HepG2 (cell line): ENCODE measurements around the gene KIF20A. TPM values are rescaled to one million over a fixed set of nuclear protein-coding genes. Genes with fewer than 3 reads are reported as not detected.

Experiments
- CHCHD3 ChIP-seq: sonication (generic); formaldehyde crosslinking; IDR thresholded peaks from 2 replicates; pipeline ENCODE4 v1.8.0; 2022; ENCODE audit warnings: mild to moderate bottlenecking, missing genetic modification reagents, moderate library complexity
- NRL ChIP-seq: sonication (generic); formaldehyde crosslinking; IDR thresholded peaks from 2 replicates; pipeline ENCODE4 v1.5.0; 2020; ENCODE audit warnings: missing genetic modification reagents, mild to moderate bottlenecking, moderate library complexity, borderline replicate concordance
- ZNF550 ChIP-seq: sonication (generic); formaldehyde crosslinking; IDR thresholded peaks from 2 replicates; pipeline ENCODE4 v1.4.0; 2020; ENCODE audit warnings: mild to moderate bottlenecking, missing genetic modification reagents, borderline replicate concordance
- ZNF678 ChIP-seq: sonication (generic); formaldehyde crosslinking; IDR thresholded peaks from 2 replicates; pipeline ENCODE4 v1.4.0; 2020; ENCODE audit warnings: mild to moderate bottlenecking, missing genetic modification reagents
- ZNF687 ChIP-seq: sonication (generic); formaldehyde crosslinking; IDR thresholded peaks from 2 replicates; pipeline ENCODE4 v1.5.1; 2020; ENCODE audit warnings: mild to moderate bottlenecking, missing genetic modification reagents, moderate library complexity
- ZNF746 ChIP-seq: sonication (generic); formaldehyde crosslinking; IDR thresholded peaks from 2 replicates; pipeline ENCODE4 v1.8.0; 2022; ENCODE audit warnings: mild to moderate bottlenecking, missing genetic modification reagents
- ZNF761 ChIP-seq: sonication (generic); formaldehyde crosslinking; conservative IDR thresholded peaks from 2 replicates; pipeline ENCODE4 v1.4.0; 2020; ENCODE audit warnings: mild to moderate bottlenecking, missing genetic modification reagents
- ZNF777 ChIP-seq: sonication (generic); formaldehyde crosslinking; IDR thresholded peaks from 2 replicates; pipeline ENCODE4 v1.4.0; 2020; ENCODE audit warnings: missing genetic modification reagents
- polyA plus RNA-seq, 8 experiments: library from polyadenylated mRNA; depleted of rRNA in 3 of 8; stranded (reverse) in 7 of 8; unstranded in 1 of 8; fragments of >200 nt; fragmentation: Illumina TruSeq in 4 of 8; extraction: Trizol in 4 of 8; gene quantifications; 2 replicates each; pipeline versions ENCODE4 v1.2.1 to v1.2.3, GENCODE V29; 2011 to 2016; ENCODE audit warnings: low read depth in 4 of 8, missing spikeins in 1 of 8, mixed read lengths in 1 of 8; ENCODE audit not compliant: insufficient read depth in 1 of 8
- total RNA-seq, 5 experiments: library from RNA; depleted of rRNA; stranded (reverse); fragments of >200 nt; fragmentation: Illumina TruSeq; extraction: Trizol; gene quantifications; 2 replicates each; pipeline ENCODE4 v1.2.3, GENCODE V29; 2016; ENCODE audit warnings: low read depth in 1 of 5
- TF ChIP-seq, protein P1 (sequence below): sonication (generic); formaldehyde crosslinking; IDR thresholded peaks from 2 replicates; pipeline ENCODE4 v1.4.0; 2020; ENCODE audit warnings: mild to moderate bottlenecking, missing genetic modification reagents
- TF ChIP-seq, protein P2 (sequence below): sonication (generic); formaldehyde crosslinking; IDR thresholded peaks from 2 replicates; pipeline ENCODE4 v1.4.0; 2020; ENCODE audit warnings: missing genetic modification reagents
- TF ChIP-seq, protein P3 (sequence below): sonication (generic); formaldehyde crosslinking; IDR thresholded peaks from 2 replicates; pipeline ENCODE4 v1.9.0; 2021; ENCODE audit warnings: missing genetic modification reagents, borderline replicate concordance

Gene KIF20A
- total and polyA plus RNA-seq, 2 of the 13 experiments (the other 11 are each of a cell fraction or from before 2014, with no cell fraction given), result 17.1 to 66.8 TPM

DNA sequence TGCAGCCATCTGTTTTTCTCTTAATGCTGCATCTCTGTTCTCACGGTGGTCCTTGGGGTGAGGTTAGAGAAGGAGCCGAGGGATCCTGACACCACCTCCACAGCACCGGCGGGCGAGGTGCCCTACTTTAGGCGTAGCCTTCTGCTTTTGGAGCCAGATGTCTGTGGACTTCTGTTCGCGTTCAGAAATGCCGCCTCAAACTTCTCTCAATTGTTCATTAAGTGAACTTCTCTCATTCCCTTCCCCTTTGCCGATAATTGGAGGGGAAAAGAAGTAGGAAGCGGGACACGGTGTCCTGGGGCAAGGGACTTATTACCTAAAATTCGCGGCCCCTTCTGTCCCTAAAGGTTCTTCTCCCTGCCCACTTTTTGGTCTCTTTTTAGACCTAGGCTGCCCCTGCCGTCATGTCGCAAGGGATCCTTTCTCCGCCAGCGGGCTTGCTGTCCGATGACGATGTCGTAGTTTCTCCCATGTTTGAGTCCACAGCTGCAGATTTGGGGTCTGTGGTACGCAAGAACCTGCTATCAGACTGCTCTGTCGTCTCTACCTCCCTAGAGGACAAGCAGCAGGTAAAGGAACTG is 455 bp downstream of the KIF20A start (continued):
- TF ChIP-seq ZNF550 (no peak), ZNF761 (CRISPR knock-in tag) (no peak), ZNF678 (no peak), ZNF746 (0 out of 2 replicates have a peak, but pooled peaks have one; percentile 4), ZNF687 (peak; percentile 8; the same call in 1 of the 2 replicates), ZNF777 (CRISPR knock-in tag) (0 out of 2 replicates have a peak, but pooled peaks have one; percentile 17), NRL (CRISPR knock-in tag) (peak; percentile 71; the same call in 1 of the 2 replicates), CHCHD3 (CRISPR knock-in tag) (0 out of 2 replicates have a peak, but pooled peaks have one; percentile 53)
- TF ChIP-seq, protein P1, sequence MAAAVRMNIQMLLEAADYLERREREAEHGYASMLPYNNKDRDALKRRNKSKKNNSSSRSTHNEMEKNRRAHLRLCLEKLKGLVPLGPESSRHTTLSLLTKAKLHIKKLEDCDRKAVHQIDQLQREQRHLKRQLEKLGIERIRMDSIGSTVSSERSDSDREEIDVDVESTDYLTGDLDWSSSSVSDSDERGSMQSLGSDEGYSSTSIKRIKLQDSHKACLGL (CRISPR knock-in tag), result peak; percentile 40; the same call in 1 of the 2 replicates
- TF ChIP-seq, protein P2, sequence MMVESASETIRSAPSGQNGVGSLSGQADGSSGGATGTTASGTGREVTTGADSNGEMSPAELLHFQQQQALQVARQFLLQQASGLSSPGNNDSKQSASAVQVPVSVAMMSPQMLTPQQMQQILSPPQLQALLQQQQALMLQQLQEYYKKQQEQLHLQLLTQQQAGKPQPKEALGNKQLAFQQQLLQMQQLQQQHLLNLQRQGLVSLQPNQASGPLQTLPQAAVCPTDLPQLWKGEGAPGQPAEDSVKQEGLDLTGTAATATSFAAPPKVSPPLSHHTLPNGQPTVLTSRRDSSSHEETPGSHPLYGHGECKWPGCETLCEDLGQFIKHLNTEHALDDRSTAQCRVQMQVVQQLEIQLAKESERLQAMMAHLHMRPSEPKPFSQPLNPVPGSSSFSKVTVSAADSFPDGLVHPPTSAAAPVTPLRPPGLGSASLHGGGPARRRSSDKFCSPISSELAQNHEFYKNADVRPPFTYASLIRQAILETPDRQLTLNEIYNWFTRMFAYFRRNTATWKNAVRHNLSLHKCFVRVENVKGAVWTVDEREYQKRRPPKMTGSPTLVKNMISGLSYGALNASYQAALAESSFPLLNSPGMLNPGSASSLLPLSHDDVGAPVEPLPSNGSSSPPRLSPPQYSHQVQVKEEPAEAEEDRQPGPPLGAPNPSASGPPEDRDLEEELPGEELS (CRISPR knock-in tag), result 0 out of 2 replicates have a peak, but pooled peaks have one; percentile 7
- TF ChIP-seq, protein P3, sequence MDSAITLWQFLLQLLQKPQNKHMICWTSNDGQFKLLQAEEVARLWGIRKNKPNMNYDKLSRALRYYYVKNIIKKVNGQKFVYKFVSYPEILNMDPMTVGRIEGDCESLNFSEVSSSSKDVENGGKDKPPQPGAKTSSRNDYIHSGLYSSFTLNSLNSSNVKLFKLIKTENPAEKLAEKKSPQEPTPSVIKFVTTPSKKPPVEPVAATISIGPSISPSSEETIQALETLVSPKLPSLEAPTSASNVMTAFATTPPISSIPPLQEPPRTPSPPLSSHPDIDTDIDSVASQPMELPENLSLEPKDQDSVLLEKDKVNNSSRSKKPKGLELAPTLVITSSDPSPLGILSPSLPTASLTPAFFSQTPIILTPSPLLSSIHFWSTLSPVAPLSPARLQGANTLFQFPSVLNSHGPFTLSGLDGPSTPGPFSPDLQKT (CRISPR knock-in tag), result no peak
